BJ (cell line): ENCODE data around the gene ASH1L. TPM values are rescaled to one million over a fixed set of nuclear protein-coding genes. Genes with fewer than 3 reads are reported as not detected.
A peak's percentile ranks its signal among the peaks of the same experiment; 100 is the strongest.

Source experiments
- CTCF ChIA-PET: fragments of 350-600 bp; formaldehyde crosslinking; extraction: SDS; loops from one replicate; lab custom pipeline; 2021; ENCODE audit warnings: antibody characterized with exemption, inconsistent platforms; lab: Yijun Ruan, JAX
- POLR2A ChIA-PET: fragments of 300-600 bp; sonication (Branson Sonifier 250); formaldehyde crosslinking; extraction: SDS; loops from one replicate; lab custom pipeline; 2021; ENCODE audit warnings: antibody characterized with exemption; lab: Charles Lee
- DNase-seq: peaks from one replicate; pipeline ENCODE4 v3.0.0-alpha.2; 2011; ENCODE audit warnings: low read depth
- H3K27me3 ChIP-seq: 2 replicates; pipeline ENCODE4 v1.6.0; 2011; ENCODE audit warnings: low read length; ENCODE audit not compliant: control insufficient read depth, insufficient read depth
- H3K36me3 ChIP-seq: 2 replicates; pipeline ENCODE4 v1.5.1; 2011; ENCODE audit warnings: low read length; ENCODE audit not compliant: control insufficient read depth, insufficient read depth
- H3K4me3 ChIP-seq: 2 replicates; pipeline ENCODE4 v1.5.1; 2011; ENCODE audit warnings: low read depth, mild to moderate bottlenecking, control low read depth, low read length
- CTCF ChIP-seq: IDR thresholded peaks from 2 replicates; pipeline ENCODE4 v1.5.1; 2011; ENCODE audit warnings: low read depth, mild to moderate bottlenecking, control low read depth, inconsistent platforms, low read length, moderate library complexity; ENCODE audit not compliant: insufficient read depth
- polyA plus RNA-seq: library from polyadenylated mRNA; depleted of rRNA; stranded (reverse); fragments of >200 nt; gene quantifications from 2 replicates; pipeline ENCODE4 v1.2.3, GENCODE V29; 2011

ASH1L gene
- polyA plus RNA-seq, 1 experiment = 20.9 TPM

GRCh38 chr1:155472491-155473083 lies 90.0 kb downstream of the ASH1L start:
- no peak for DNase-seq
- ChIA-PET POLR2A (no interaction called here), CTCF (interaction anchor here (0.6 to 1.2 kb wide), 2 partner anchors 17 to 19 kb away, joined by 3 to 6 read pairs; no protein-coding TSS in a partner anchor)
- no peak for TF ChIP-seq CTCF
- Histone ChIP-seq H3K36me3 (no peaks in the 10 kb centered on the region), H3K27me3 (no peaks in the 10 kb centered on the region), H3K4me3 (no peak overlapping the region)

- no peak for TF ChIP-seq CTCF
- no peak for DNase-seq
- Histone ChIP-seq H3K4me3 (no peak overlapping the region), H3K27me3 (no peaks in the 10 kb centered on the region), H3K36me3 (no peaks in the 10 kb centered on the region)
- ChIA-PET CTCF (interaction anchor here (0.6 to 0.9 kb wide), 3 partner anchors 16 to 38 kb away, joined by 3 to 6 read pairs (median 3); no protein-coding TSS in a partner anchor), POLR2A (no interaction called here)
These were observed 90.7 kb downstream of the ASH1L start for GRCh38 chr1:155471891-155472290.

GRCh38 chr1:155471026-155471425 lies 91.6 kb downstream of the ASH1L start:
- H3K27me3 ChIP-seq = no peaks in the 10 kb centered on the region
- CTCF ChIA-PET = interaction anchor here (0.9 kb wide), 1 partner anchor 15 kb away, joined by 3 read pairs; no protein-coding TSS in a partner anchor
- POLR2A ChIA-PET = no interaction called here
- DNase-seq = no peak
- no peaks in the 10 kb centered on the region for H3K36me3 ChIP-seq
- no peak for TF ChIP-seq CTCF
- H3K4me3 ChIP-seq = no peak overlapping the region

- Histone ChIP-seq H3K36me3 (0 out of 2 replicates have a peak, but pooled peaks cover 2% of the 10 kb centered on the region), H3K27me3 (no peaks in the 10 kb centered on the region), H3K4me3 (no peak overlapping the region)
- ChIA-PET CTCF (interaction anchor here (0.7 to 1.3 kb wide), 3 partner anchors 12 to 47 kb away, joined by 3 read pairs; no protein-coding TSS in a partner anchor), POLR2A (no interaction called here)
- TF ChIP-seq CTCF = no peak
- peak; percentile 34 for DNase-seq
These were observed 95.6 kb downstream of the ASH1L start for GRCh38 chr1:155466996-155467395.

GRCh38 chr1:155466617-155466972 lies 96.0 kb downstream of the ASH1L start:
- Histone ChIP-seq H3K27me3 (no peaks in the 10 kb centered on the region), H3K36me3 (0 out of 2 replicates have a peak, but pooled peaks cover 2% of the 10 kb centered on the region), H3K4me3 (no peak overlapping the region)
- no peak for DNase-seq
- POLR2A ChIA-PET = no interaction called here
- no peak for TF ChIP-seq CTCF
- CTCF ChIA-PET = interaction anchor here (0.7 to 1.3 kb wide), 2 partner anchors 19 to 47 kb away, joined by 3 read pairs; no protein-coding TSS in a partner anchor
